ENCODE measurements around the gene TMBIM6. TPM values are rescaled to one million over a fixed set of nuclear protein-coding genes. Genes with fewer than 3 reads are reported as not detected.

TMBIM6 gene
- polyA plus RNA-seq, 3 donors: 315 to 1,453 (median 1,396) TPM

DNA sequence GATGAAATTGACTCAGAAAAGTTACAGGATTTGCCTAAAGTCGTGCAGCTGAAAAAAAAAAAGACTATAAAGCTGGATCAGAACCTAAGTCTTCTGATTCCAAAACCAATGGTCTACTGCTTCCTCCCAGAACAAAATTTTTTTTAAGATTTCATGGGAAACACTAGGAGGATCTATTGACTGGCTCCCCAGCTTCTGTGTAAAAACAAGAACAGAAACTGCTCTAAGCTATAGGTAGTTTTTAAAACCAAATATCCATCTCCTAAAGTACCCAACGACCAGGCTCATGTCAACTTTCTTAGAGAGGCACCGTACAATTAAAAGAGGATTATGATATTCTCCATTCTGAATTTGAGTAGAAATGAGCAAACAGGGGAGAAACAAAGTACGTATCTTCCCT lies 43.5 kb upstream of the TMBIM6 start:
- TF ChIP-seq CTCF (IDR thresholded peaks at IDR 0.05): no peak
- Mint-ChIP-seq H3K36me3 (peaks cover 2 to 8% of the 10 kb centered on the region in 2 donors), H3K9me3 (no peaks in the 10 kb centered on the region), H3K4me3 (no peak overlapping the region), H3K4me1 (peaks cover 29% of the 10 kb centered on the region), H3K27ac (no peak overlapping the region), H3K27me3 (ENCODE audit: low read depth in 3 of 3) (peaks cover 0 to 6% (median 1%) of the 10 kb centered on the region in 3 donors)
- H3K27me3 ChIP-seq (ENCODE audit: control insufficient read depth in 2 of 2, insufficient read depth in 2 of 2, low read length in 2 of 2): no peaks in the 10 kb centered on the region
- no peaks in the 10 kb centered on the region for H3K9me3 ChIP-seq (replicated peaks in 1 of 2; ENCODE audit: control insufficient read depth in 1 of 2, insufficient read depth in 1 of 2, low read length in 2 of 2)
- H3K79me2 ChIP-seq (ENCODE audit: insufficient read depth, low read length): peaks cover 6% of the 10 kb centered on the region
- no peaks in the 10 kb centered on the region for H3K36me3 ChIP-seq (replicated peaks in 1 of 2; ENCODE audit: control insufficient read depth in 1 of 2, insufficient read depth in 2 of 2, low read length in 2 of 2)
- H3K9ac ChIP-seq (ENCODE audit: insufficient read depth, low read length, poor library complexity, severe bottlenecking): no peak overlapping the region
- 100% methylated on average over 2 of the region's 4 CpGs for WGBS (ENCODE audit: insufficient coverage)
- peaks cover 20 to 31% of the 10 kb centered on the region in 2 donors for H3K4me1 ChIP-seq (ENCODE audit: control insufficient read depth in 1 of 2, insufficient read depth in 2 of 2, low read length in 2 of 2)
- no peak overlapping the region for H3K4me2 ChIP-seq (replicated peaks; ENCODE audit: extremely low read depth, low read length, poor library complexity, severe bottlenecking)
- no peak overlapping the region for H3K27ac ChIP-seq (ENCODE audit: low read depth in 1 of 2, low read length in 2 of 2)
- no peak overlapping the region for H3K4me3 ChIP-seq (replicated peaks in 1 of 3; ENCODE audit: low read depth in 2 of 3, low read length in 3 of 3)
- no peak overlapping the region for H2AFZ ChIP-seq (ENCODE audit: insufficient read depth, low read depth, low read length, poor library complexity, severe bottlenecking)
- H4K20me1 ChIP-seq (ENCODE audit: insufficient read depth, low read length): peaks cover 14% of the 10 kb centered on the region
- intact Hi-C loops (cut with micrococcal nuclease): loop anchor here (1.0 to 5.0 kb wide), 2 partner anchors 8 to 36 kb away; no protein-coding TSS in a partner anchor
- no peak for DNase-seq

DNA sequence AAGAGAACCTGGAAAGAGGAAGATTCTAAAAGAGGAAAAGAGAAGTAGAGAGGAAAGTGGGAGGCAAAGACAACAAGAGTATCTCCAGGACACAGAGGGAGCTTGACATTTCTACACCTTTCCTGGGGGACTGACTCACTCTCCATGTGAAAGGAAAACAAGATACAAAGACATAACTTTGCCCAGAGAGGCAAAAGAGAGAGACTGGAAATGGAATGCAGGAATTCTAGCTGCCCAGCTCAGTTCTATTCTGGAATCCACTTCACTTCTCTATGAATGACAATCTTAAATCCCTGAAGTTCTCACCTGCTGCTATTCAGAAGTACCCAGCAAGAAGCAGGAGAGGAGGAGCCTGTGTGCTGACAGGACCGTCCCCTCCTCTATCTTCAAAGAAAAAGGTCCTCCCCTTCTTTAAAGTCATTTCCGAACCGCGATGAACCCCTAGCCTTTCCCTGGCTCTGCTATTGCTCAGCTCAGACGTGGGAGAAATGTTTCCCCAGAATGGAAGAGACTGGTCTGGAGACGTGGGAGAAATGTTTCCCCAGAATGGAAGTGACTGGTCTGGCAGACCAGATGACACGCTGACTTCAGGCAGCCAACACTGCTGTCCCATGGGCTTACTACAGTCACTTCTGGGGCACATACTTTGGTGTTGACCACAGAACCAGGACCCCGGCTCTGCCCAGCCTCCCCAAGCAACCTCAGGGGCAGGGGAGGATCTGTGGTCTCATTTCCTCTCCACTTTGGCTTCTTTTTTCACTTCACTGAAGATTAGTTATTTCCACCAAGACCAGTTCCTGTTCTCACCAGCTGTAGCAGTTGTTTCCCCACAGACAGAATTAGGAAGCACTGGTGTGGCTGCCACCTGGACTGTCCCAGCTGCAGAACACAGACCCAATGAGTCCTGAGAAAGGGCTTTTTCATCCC lies 42.5 kb upstream of the TMBIM6 start:
- no peak for TF ChIP-seq CTCF (IDR thresholded peaks at IDR 0.05)
- H3K36me3 Mint-ChIP-seq: peaks cover 2 to 9% of the 10 kb centered on the region in 2 donors
- Histone ChIP-seq H3K4me1 (ENCODE audit: control insufficient read depth in 1 of 2, insufficient read depth in 2 of 2, low read length in 2 of 2) (peaks cover 30 to 42% of the 10 kb centered on the region in 2 donors), H3K4me2 (replicated peaks; ENCODE audit: extremely low read depth, low read length, poor library complexity, severe bottlenecking) (peak overlapping the region; percentile 72), H3K27ac (ENCODE audit: low read depth in 1 of 2, low read length in 2 of 2) (peak overlapping the region; percentile 21 to 67), H3K79me2 (ENCODE audit: insufficient read depth, low read length) (peaks cover 14% of the 10 kb centered on the region), H4K20me1 (ENCODE audit: insufficient read depth, low read length) (peaks cover 22% of the 10 kb centered on the region), H3K9me3 (replicated peaks in 1 of 2; ENCODE audit: control insufficient read depth in 1 of 2, insufficient read depth in 1 of 2, low read length in 2 of 2) (no peaks in the 10 kb centered on the region), H3K27me3 (ENCODE audit: control insufficient read depth in 2 of 2, insufficient read depth in 2 of 2, low read length in 2 of 2) (no peaks in the 10 kb centered on the region), H3K36me3 (replicated peaks in 1 of 2; ENCODE audit: control insufficient read depth in 1 of 2, insufficient read depth in 2 of 2, low read length in 2 of 2) (no peaks in the 10 kb centered on the region), H3K9ac (ENCODE audit: insufficient read depth, low read length, poor library complexity, severe bottlenecking) (peak overlapping the region; percentile 27), H2AFZ (ENCODE audit: insufficient read depth, low read depth, low read length, poor library complexity, severe bottlenecking) (peak overlapping the region; percentile 60), H3K4me3 (replicated peaks in 1 of 3; ENCODE audit: low read depth in 2 of 3, low read length in 3 of 3) (peak overlapping the region in 2 of 3 experiments; percentile 6 to 68)
- H3K27ac Mint-ChIP-seq: peak overlapping the region; percentile 80 to 92 (median 89)
- H3K4me3 Mint-ChIP-seq: peak overlapping the region; percentile 79 to 94
- intact Hi-C loops (cut with micrococcal nuclease): loop anchor here (1.0 to 5.0 kb wide), 2 partner anchors 7 to 37 kb away; no protein-coding TSS in a partner anchor
- H3K27me3 Mint-ChIP-seq (ENCODE audit: low read depth in 3 of 3): peaks cover 0 to 5% (median under 1%) of the 10 kb centered on the region in 3 donors
- H3K9me3 Mint-ChIP-seq: no peaks in the 10 kb centered on the region
- H3K4me1 Mint-ChIP-seq: peaks cover 39% of the 10 kb centered on the region
- WGBS (ENCODE audit: insufficient coverage): 0% methylated on average over 4 of the region's 8 CpGs
- peak; percentile 57 to 79 (median 78) for DNase-seq

Data from CD14-positive monocyte (primary cell).